ENCODE measurements around the gene ANP32B. TPM values are rescaled to one million over a fixed set of nuclear protein-coding genes. Genes with fewer than 3 reads are reported as not detected.

ANP32B gene
- total RNA-seq, 2 experiments from 2014 or later = 32.1 to 389 TPM

DNA sequence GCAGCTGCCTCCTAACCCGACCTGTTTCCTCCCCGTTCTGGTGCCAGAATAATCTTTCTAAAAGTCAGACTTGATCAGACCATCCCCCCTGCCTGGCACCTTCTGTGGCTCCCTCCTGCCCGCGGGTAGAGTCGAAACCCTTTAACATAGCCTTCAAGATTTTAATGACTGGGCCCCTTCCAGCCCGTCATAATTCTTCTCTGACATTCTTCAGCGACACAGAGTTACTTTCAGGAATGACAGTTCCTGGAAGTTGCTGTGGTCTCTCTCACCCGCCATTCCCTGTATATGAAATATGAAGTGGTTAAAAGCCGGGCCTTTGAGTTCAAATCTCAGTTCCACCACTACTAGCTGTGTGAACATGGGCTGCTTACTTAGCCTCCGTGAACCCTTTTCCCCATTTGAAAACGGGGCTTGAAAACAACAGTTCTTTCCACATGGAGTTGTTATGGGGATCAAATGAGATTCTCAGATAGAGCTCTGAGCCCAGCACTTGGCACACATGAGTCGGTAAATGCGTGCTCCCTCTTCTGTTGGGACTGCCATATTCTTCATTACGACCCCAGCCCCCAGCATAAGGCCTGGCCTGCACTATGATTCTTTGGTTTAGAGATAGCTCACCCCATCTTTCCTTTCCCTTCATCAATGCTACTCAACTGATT is 74.1 kb downstream of the ANP32B start:
- no peaks in the 10 kb centered on the region for H4K20me1 ChIP-seq (ENCODE audit: insufficient read depth, low read length)
- H2AFZ ChIP-seq (ENCODE audit: low read length) = peak overlapping the region; percentile 50; the same call in 1 of the 2 replicates
- intact Hi-C loops (cut with micrococcal nuclease; ENCODE audit: unreplicated experiment) = loop anchor here (5.0 kb wide), 1 partner anchor 200 kb away; the partner anchor contains the start of gene TBC1D2
- peak overlapping the region; percentile 42 for H3K27ac ChIP-seq (ENCODE audit: low read depth, low read length, poor library complexity, severe bottlenecking)
- BruUV-seq (replicated peaks) = no TSS peak
- H3K9me2 ChIP-seq (ENCODE audit: insufficient read depth, low read length) = no peaks in the 10 kb centered on the region
- H3K79me2 ChIP-seq (ENCODE audit: insufficient read depth, low read depth, low read length) = peaks cover 17% of the 10 kb centered on the region; the same call in 1 of the 2 replicates
- CTCF ChIA-PET (ENCODE audit: unreplicated experiment) = interaction anchor here (1.0 to 1.4 kb wide), 4 partner anchors 17 to 198 kb away, joined by 3 to 4 read pairs (median 3); partner anchors contain the start of gene TBC1D2
- peak overlapping the region; percentile 87 for H3K4me3 ChIP-seq (ENCODE audit: low read depth, low read length, poor library complexity, severe bottlenecking)
- H3K9me3 ChIP-seq (ENCODE audit: low read length) = no peaks in the 10 kb centered on the region
- H3K36me3 ChIP-seq (ENCODE audit: insufficient read depth, low read length) = peaks cover 39% of the 10 kb centered on the region
- POLR2A ChIA-PET = interaction anchor here (0.7 to 5.0 kb wide), 9 partner anchors 11 to 199 kb away, joined by 3 to 41 read pairs (median 6); partner anchors contain the start of genes TBC1D2 and TRMO
- peak; percentile 37 for DNase-seq (ENCODE audit: low spot score)
- TF ChIP-seq EZH2phosphoT487 (IDR thresholded peaks at IDR 0.05; ENCODE audit: borderline replicate concordance, low read depth, low read length) (no peak), CTCF (conservative IDR thresholded peaks at IDR 0.05; ENCODE audit: low read length) (no peak)
- H3K4me2 ChIP-seq (ENCODE audit: low read length) = peak overlapping the region; percentile 93
- H3K4me1 ChIP-seq (ENCODE audit: insufficient read depth, low read length, poor library complexity, severe bottlenecking) = peaks cover 11% of the 10 kb centered on the region

- no peak overlapping the region for H3K27ac ChIP-seq (ENCODE audit: low read depth, low read length, poor library complexity, severe bottlenecking)
- intact Hi-C loops (cut with micrococcal nuclease; ENCODE audit: unreplicated experiment) = no loop called here
- H2AFZ ChIP-seq (ENCODE audit: low read length) = no peak overlapping the region
- no peaks in the 10 kb centered on the region for H3K9me3 ChIP-seq (ENCODE audit: low read length)
- TF ChIP-seq EZH2phosphoT487 (IDR thresholded peaks at IDR 0.05; ENCODE audit: borderline replicate concordance, low read depth, low read length) (no peak), CTCF (conservative IDR thresholded peaks at IDR 0.05; ENCODE audit: low read length) (no peak)
- H4K20me1 ChIP-seq (ENCODE audit: insufficient read depth, low read length) = no peaks in the 10 kb centered on the region
- H3K4me1 ChIP-seq (ENCODE audit: insufficient read depth, low read length, poor library complexity, severe bottlenecking) = peaks cover 6% of the 10 kb centered on the region
- H3K4me2 ChIP-seq (ENCODE audit: low read length) = no peak overlapping the region
- BruUV-seq (replicated peaks) = no TSS peak
- ChIA-PET CTCF (ENCODE audit: unreplicated experiment) (no interaction called here), POLR2A (no interaction called here)
- H3K79me2 ChIP-seq (ENCODE audit: insufficient read depth, low read depth, low read length) = peaks cover 14% of the 10 kb centered on the region; the same call in 1 of the 2 replicates
- no peak overlapping the region for H3K4me3 ChIP-seq (ENCODE audit: low read depth, low read length, poor library complexity, severe bottlenecking)
- H3K36me3 ChIP-seq (ENCODE audit: insufficient read depth, low read length) = peaks cover 63% of the 10 kb centered on the region
- DNase-seq (ENCODE audit: low spot score) = no peak
- no peaks in the 10 kb centered on the region for H3K9me2 ChIP-seq (ENCODE audit: insufficient read depth, low read length)
Observed at GRCh38 chr9:98062161-98062560, 79.0 kb downstream of the ANP32B start.

Data from OCI-LY7 (cell line).